HepG2 (cell line): ENCODE results near the gene P2RX2. TPM values are rescaled to one million over a fixed set of nuclear protein-coding genes. Genes with fewer than 3 reads are reported as not detected.

Source experiments
- ATAC-seq: fragments of 200-7000 bp; cut with Tn5 transposase; 3 replicates; pipeline ENCODE4 v1.9.1; 2020; ENCODE audit warnings: mild to moderate bottlenecking, moderate library complexity
- BruUV-seq: library from RNA; stranded (reverse); fragments of 400-500 nt; replicated peaks from 2 replicates; lab custom pipeline; 2021; lab: Mats Ljungman, UMichigan
- CTCF ChIA-PET: fragments of 300-600 bp; formaldehyde crosslinking; extraction: SDS; loops from one replicate; lab custom pipeline; 2021; ENCODE audit warnings: low total read pairs, inconsistent platforms, low intra/inter-chr PET ratio; lab: Yijun Ruan, JAX
- POLR2A ChIA-PET: fragments of 350-600 bp; sonication (Branson Sonifier 250); formaldehyde crosslinking; loops from one replicate; lab custom pipeline; 2020; ENCODE audit warnings: antibody characterized with exemption, inconsistent platforms; lab: Yijun Ruan, JAX
- DNase-seq: peaks from one replicate; pipeline ENCODE4 v3.0.0-alpha.2; 2015; ENCODE audit warnings: low spot score
- FAIRE-seq: peaks from 3 replicates; lab custom pipeline; 2011; peaks lifted over from hg19 to GRCh38; lab: Jason Lieb, UNC
- H2AFZ ChIP-seq: one replicate; pipeline ENCODE4 v1.6.1; 2011; ENCODE audit warnings: low read length, inconsistent platforms
- H3K27ac ChIP-seq: fragments of 300-600 bp; 3 replicates; pipeline ENCODE4 v1.8.0; 2011; ENCODE audit warnings: mixed run types, mild to moderate bottlenecking, mixed read lengths, low read length, inconsistent platforms; ENCODE audit not compliant: insufficient read depth; ENCODE audit errors: extremely low read length
- H3K27me3 ChIP-seq, 2 experiments: fragments of 200-600 bp in 1 of 2; 2 replicates in 1 of 2; 3 replicates in 1 of 2; pipeline versions ENCODE4 v1.6.0 to v1.8.0; 2011; ENCODE audit warnings: low read length in 2 of 2, mild to moderate bottlenecking in 2 of 2, moderate library complexity in 2 of 2, inconsistent platforms in 1 of 2; ENCODE audit not compliant: insufficient read depth in 2 of 2, control insufficient read depth in 1 of 2
- H3K36me3 ChIP-seq, 2 experiments: fragments of 200-600 bp in 1 of 2; replicated peaks in 1 of 2; 2 replicates in 1 of 2; 3 replicates in 1 of 2; pipeline versions ENCODE4 v1.5.1 to v1.8.0; 2011; ENCODE audit warnings: low read length in 2 of 2, inconsistent platforms in 1 of 2; ENCODE audit not compliant: insufficient read depth in 2 of 2, control insufficient read depth in 1 of 2
- H3K4me1 ChIP-seq: 2 replicates; pipeline ENCODE4 v1.5.1; 2012; ENCODE audit warnings: low read length, inconsistent platforms; ENCODE audit not compliant: insufficient read depth
- H3K4me2 ChIP-seq: 2 replicates; pipeline ENCODE4 v1.6.0; 2011; ENCODE audit warnings: low read depth, low read length, inconsistent platforms
- H3K4me3 ChIP-seq, 3 experiments: fragments of 200-600 bp in 1 of 3; sonication (generic), shearing (Covaris generic) in 1 of 3; replicated peaks in 1 of 3; 2 replicates each; pipeline ENCODE4 v1.5.1; 2011 to 2016; ENCODE audit warnings: low read length in 3 of 3, inconsistent platforms in 2 of 3, low read depth in 2 of 3, mild to moderate bottlenecking in 2 of 3, control low read depth in 1 of 3, mixed read lengths in 1 of 3; ENCODE audit not compliant: insufficient read depth in 1 of 3
- H3K79me2 ChIP-seq: one replicate; pipeline ENCODE4 v1.6.1; 2011; ENCODE audit warnings: low read length, inconsistent platforms; ENCODE audit not compliant: insufficient read depth
- H3K9ac ChIP-seq: 2 replicates; pipeline ENCODE4 v1.6.0; 2011; ENCODE audit warnings: mild to moderate bottlenecking, low read depth, low read length, inconsistent platforms; ENCODE audit not compliant: insufficient read depth
- H3K9me3 ChIP-seq: 2 replicates; pipeline ENCODE4 v1.5.1; 2012; ENCODE audit warnings: mild to moderate bottlenecking, low read length
- H4K20me1 ChIP-seq: 2 replicates; pipeline ENCODE4 v1.6.0; 2011; ENCODE audit warnings: inconsistent platforms, mild to moderate bottlenecking, low read length, moderate library complexity; ENCODE audit not compliant: insufficient read depth
- AKAP8 ChIP-seq: sonication (generic); formaldehyde crosslinking; IDR thresholded peaks from 2 replicates; pipeline ENCODE4 v1.5.1; 2020; ENCODE audit warnings: mild to moderate bottlenecking, missing genetic modification reagents
- CREB1 ChIP-seq, 2 experiments: fragments of 450-650 bp in 1 of 2; IDR thresholded peaks; 2 replicates each; pipeline ENCODE4 v1.6.1; 2016 to 2017; ENCODE audit warnings: control low read depth in 1 of 2, mild to moderate bottlenecking in 1 of 2, missing compliant biosample characterization in 1 of 2, missing genetic modification characterization in 1 of 2
- FOSL1 ChIP-seq: sonication (generic); formaldehyde crosslinking; IDR thresholded peaks from 2 replicates; pipeline ENCODE4 v1.9.0; 2021; ENCODE audit warnings: missing genetic modification reagents, borderline replicate concordance
- HOXA9 ChIP-seq: sonication (generic); formaldehyde crosslinking; IDR thresholded peaks from 2 replicates; pipeline ENCODE4 v1.8.1; 2022; ENCODE audit warnings: missing genetic modification reagents, mild to moderate bottlenecking, moderate library complexity, borderline replicate concordance
- ZNF138 ChIP-seq: sonication (generic); formaldehyde crosslinking; IDR thresholded peaks from 2 replicates; pipeline ENCODE4 v1.5.0; 2020; ENCODE audit warnings: mild to moderate bottlenecking, low read depth, missing genetic modification reagents
- ZNF331 ChIP-seq: sonication (generic); formaldehyde crosslinking; IDR thresholded peaks from 2 replicates; pipeline ENCODE4 v1.4.0; 2020; ENCODE audit warnings: missing genetic modification reagents
- ZNF451 ChIP-seq: sonication (generic); formaldehyde crosslinking; IDR thresholded peaks from 2 replicates; pipeline ENCODE4 v1.5.0; 2020; ENCODE audit warnings: mild to moderate bottlenecking, missing genetic modification reagents
- ZNF652 ChIP-seq: IDR thresholded peaks from 2 replicates; pipeline ENCODE4 v1.6.1; 2016; ENCODE audit warnings: low read depth, borderline replicate concordance
- ZNF674 ChIP-seq: sonication (generic); formaldehyde crosslinking; IDR thresholded peaks from 2 replicates; pipeline ENCODE4 v1.5.0; 2020; ENCODE audit warnings: low read depth, mild to moderate bottlenecking, missing genetic modification reagents
- ZNF747 ChIP-seq: sonication (generic); formaldehyde crosslinking; IDR thresholded peaks from 2 replicates; pipeline ENCODE4 v1.8.1; 2023; ENCODE audit warnings: missing genetic modification reagents, mild to moderate bottlenecking, borderline replicate concordance
- ZNF776 ChIP-seq: sonication (generic); formaldehyde crosslinking; IDR thresholded peaks from 2 replicates; pipeline ENCODE4 v1.4.0; 2020; ENCODE audit warnings: mild to moderate bottlenecking, missing genetic modification reagents
- ZSCAN25 ChIP-seq: sonication (generic); formaldehyde crosslinking; IDR thresholded peaks from 2 replicates; pipeline ENCODE4 v1.8.0; 2022; ENCODE audit warnings: mild to moderate bottlenecking, missing genetic modification reagents
- WGBS: methylation state at CpG from one replicate; pipeline ENCODE4 v1.1.6; 2017; ENCODE audit warnings: low lambda C conversion rate; 5-methylcytosine and 5-hydroxymethylcytosine counted together
- in situ Hi-C: cut with HindIII; loops from 2 replicates; pipeline ENCODE4 v1.10.0; 2017; ENCODE audit warnings: low pct_unique_long_range_greater_than_20kb; ENCODE audit not compliant: extremely low pct_ligation_motif_present
- intact Hi-C: fragments of 100-400 bp; cut with micrococcal nuclease; formaldehyde crosslinking; loops from one replicate; pipeline ENCODE4 v1.10.0; 2022; ENCODE audit not compliant: unreplicated experiment
- polyA plus RNA-seq, 8 experiments: library from polyadenylated mRNA; depleted of rRNA in 3 of 8; stranded (reverse) in 7 of 8; unstranded in 1 of 8; fragments of >200 nt; fragmentation: Illumina TruSeq in 4 of 8; extraction: Trizol in 4 of 8; gene quantifications; 2 replicates each; pipeline versions ENCODE4 v1.2.1 to v1.2.3, GENCODE V29; 2011 to 2016; ENCODE audit warnings: low read depth in 4 of 8, missing spikeins in 1 of 8, mixed read lengths in 1 of 8; ENCODE audit not compliant: insufficient read depth in 1 of 8
- total RNA-seq, 5 experiments: library from RNA; depleted of rRNA; stranded (reverse); fragments of >200 nt; fragmentation: Illumina TruSeq; extraction: Trizol; gene quantifications; 2 replicates each; pipeline ENCODE4 v1.2.3, GENCODE V29; 2016; ENCODE audit warnings: low read depth in 1 of 5
- TF ChIP-seq, protein P1 (sequence below): sonication (generic); formaldehyde crosslinking; IDR thresholded peaks from 2 replicates; pipeline ENCODE4 v1.5.1; 2020; ENCODE audit warnings: missing genetic modification reagents, mild to moderate bottlenecking, borderline replicate concordance
- TF ChIP-seq, protein P2 (sequence below): sonication (generic); formaldehyde crosslinking; IDR thresholded peaks from 2 replicates; pipeline ENCODE4 v1.8.1; 2023; ENCODE audit warnings: mild to moderate bottlenecking, missing genetic modification reagents
- TF ChIP-seq, protein P3 (sequence below): sonication (generic); formaldehyde crosslinking; IDR thresholded peaks from 2 replicates; pipeline ENCODE4 v1.5.1; 2020; ENCODE audit warnings: missing genetic modification reagents, mild to moderate bottlenecking, borderline replicate concordance

The P2RX2 gene
- total and polyA plus RNA-seq, 2 of the 13 experiments (the other 11 are each of a cell fraction or from before 2014, with no cell fraction given): not detected

DNA sequence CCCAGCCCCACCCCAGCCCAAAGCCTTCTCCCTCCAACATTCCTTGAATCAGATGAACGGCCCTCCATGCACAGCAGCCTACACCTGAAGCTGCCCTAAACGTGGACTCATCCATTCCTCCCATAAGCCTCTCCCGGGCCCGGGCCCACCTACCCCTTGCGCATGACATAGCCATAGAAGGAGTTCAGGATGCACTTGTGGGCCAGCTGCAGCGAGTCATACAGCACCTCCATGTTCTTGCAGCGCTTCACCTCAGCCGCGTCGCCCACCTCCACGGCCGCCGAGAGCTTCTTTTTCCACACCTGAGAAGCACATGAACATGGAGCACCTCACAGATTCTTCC is 46.5 kb downstream of the P2RX2 start:
- intact Hi-C loops: no loop called here
- H2AFZ ChIP-seq: no peak overlapping the region
- no peaks in the 10 kb centered on the region for H3K79me2 ChIP-seq
- H3K9ac ChIP-seq: no peak overlapping the region
- H3K4me3 ChIP-seq: no peak overlapping the region
- WGBS: 97% methylated on average over 13 of the region's 13 CpGs
- no peaks in the 10 kb centered on the region for H4K20me1 ChIP-seq
- ATAC-seq (no peak), DNase-seq (no peak), FAIRE-seq (no peak)
- no TSS peak for BruUV-seq
- H3K36me3 ChIP-seq: peaks cover 40 to 88% of the 10 kb centered on the region in 2 experiments
- no peak for TF ChIP-seq ZNF138 (CRISPR knock-in tag)
- TF ChIP-seq, protein P1, sequence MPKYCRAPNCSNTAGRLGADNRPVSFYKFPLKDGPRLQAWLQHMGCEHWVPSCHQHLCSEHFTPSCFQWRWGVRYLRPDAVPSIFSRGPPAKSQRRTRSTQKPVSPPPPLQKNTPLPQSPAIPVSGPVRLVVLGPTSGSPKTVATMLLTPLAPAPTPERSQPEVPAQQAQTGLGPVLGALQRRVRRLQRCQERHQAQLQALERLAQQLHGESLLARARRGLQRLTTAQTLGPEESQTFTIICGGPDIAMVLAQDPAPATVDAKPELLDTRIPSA (CRISPR knock-in tag): no peak
- TF ChIP-seq ZNF451 (CRISPR knock-in tag): no peak
- TF ChIP-seq AKAP8: no peak
- no peak for TF ChIP-seq ZNF652 (CRISPR knock-in tag)
- no peak for TF ChIP-seq ZSCAN25
- TF ChIP-seq HOXA9 (CRISPR knock-in tag): no peak
- no peak for TF ChIP-seq ZNF776
- ChIA-PET CTCF (no interaction called here), POLR2A (no interaction called here)
- no peaks in the 10 kb centered on the region for H3K4me1 ChIP-seq
- H3K27me3 ChIP-seq: no peaks in the 10 kb centered on the region
- in situ Hi-C loops: no loop called here
- H3K4me2 ChIP-seq: no peak overlapping the region
- H3K27ac ChIP-seq: no peak overlapping the region
- no peaks in the 10 kb centered on the region for H3K9me3 ChIP-seq

DNA sequence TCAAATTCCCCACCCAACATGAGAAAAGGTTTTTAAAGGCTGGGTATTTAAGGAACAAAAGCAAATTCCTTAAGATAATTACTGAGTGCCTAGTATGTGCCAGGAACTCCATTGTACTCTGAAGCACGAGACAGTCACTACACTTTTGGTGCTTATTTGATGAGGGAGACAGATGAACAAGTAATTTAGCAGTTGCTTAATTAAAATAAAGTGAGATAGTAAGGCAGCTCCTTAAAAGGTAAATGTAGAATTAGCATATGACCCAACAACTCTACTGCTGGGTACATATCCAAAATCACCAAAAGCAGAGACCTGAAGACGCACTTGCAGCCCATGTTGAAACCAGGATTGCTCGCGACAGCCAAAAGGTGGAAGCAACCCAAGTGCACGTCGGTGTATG is 47.2 kb downstream of the P2RX2 start:
- H3K4me3 ChIP-seq: no peak overlapping the region
- no peak overlapping the region for H3K4me2 ChIP-seq
- BruUV-seq: no TSS peak
- DNase-seq: no peak
- H4K20me1 ChIP-seq: no peaks in the 10 kb centered on the region
- H3K79me2 ChIP-seq: no peaks in the 10 kb centered on the region
- in situ Hi-C loops: no loop called here
- no peak overlapping the region for H2AFZ ChIP-seq
- peaks cover 38 to 83% of the 10 kb centered on the region in 2 experiments; a peak in 4 of 5 replicates for H3K36me3 ChIP-seq
- ChIA-PET CTCF (no interaction called here), POLR2A (no interaction called here)
- no peaks in the 10 kb centered on the region for H3K4me1 ChIP-seq
- no peak for ATAC-seq
- no peak for FAIRE-seq
- no peak overlapping the region for H3K9ac ChIP-seq
- no peak overlapping the region for H3K27ac ChIP-seq
- over 99% methylated on average over 6 of the region's 6 CpGs for WGBS
- H3K27me3 ChIP-seq: no peaks in the 10 kb centered on the region
- intact Hi-C loops: no loop called here
- no peaks in the 10 kb centered on the region for H3K9me3 ChIP-seq
- TF ChIP-seq FOSL1 (CRISPR knock-in tag) (no peak), ZNF674 (CRISPR knock-in tag) (no peak), ZNF747 (CRISPR knock-in tag) (no peak), CREB1 (IDR thresholded peaks at IDR 0.05) (no peak), CREB1 (CRISPR knock-in tag; IDR thresholded peaks at IDR 0.05) (no peak), ZNF331 (CRISPR knock-in tag) (no peak)
- TF ChIP-seq, protein P2, sequence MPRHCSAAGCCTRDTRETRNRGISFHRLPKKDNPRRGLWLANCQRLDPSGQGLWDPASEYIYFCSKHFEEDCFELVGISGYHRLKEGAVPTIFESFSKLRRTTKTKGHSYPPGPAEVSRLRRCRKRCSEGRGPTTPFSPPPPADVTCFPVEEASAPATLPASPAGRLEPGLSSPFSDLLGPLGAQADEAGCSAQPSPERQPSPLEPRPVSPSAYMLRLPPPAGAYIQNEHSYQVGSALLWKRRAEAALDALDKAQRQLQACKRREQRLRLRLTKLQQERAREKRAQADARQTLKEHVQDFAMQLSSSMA: no peak
- TF ChIP-seq, protein P3, sequence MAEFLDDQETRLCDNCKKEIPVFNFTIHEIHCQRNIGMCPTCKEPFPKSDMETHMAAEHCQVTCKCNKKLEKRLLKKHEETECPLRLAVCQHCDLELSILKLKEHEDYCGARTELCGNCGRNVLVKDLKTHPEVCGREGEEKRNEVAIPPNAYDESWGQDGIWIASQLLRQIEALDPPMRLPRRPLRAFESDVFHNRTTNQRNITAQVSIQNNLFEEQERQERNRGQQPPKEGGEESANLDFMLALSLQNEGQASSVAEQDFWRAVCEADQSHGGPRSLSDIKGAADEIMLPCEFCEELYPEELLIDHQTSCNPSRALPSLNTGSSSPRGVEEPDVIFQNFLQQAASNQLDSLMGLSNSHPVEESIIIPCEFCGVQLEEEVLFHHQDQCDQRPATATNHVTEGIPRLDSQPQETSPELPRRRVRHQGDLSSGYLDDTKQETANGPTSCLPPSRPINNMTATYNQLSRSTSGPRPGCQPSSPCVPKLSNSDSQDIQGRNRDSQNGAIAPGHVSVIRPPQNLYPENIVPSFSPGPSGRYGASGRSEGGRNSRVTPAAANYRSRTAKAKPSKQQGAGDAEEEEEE: no peak
